GM21515 (cell line): ENCODE measurements around the gene JUP.

Experiments used
- ATAC-seq: cut with Tn5 transposase; IDR thresholded peaks from one replicate; pipeline ENCODE4 v1.9.1; 2021; ENCODE audit not compliant: unreplicated experiment

JUP gene

GRCh38 chr17:41760878-41761277, 25.6 kb downstream of the JUP start:
- ATAC-seq, result no peak

DNA sequence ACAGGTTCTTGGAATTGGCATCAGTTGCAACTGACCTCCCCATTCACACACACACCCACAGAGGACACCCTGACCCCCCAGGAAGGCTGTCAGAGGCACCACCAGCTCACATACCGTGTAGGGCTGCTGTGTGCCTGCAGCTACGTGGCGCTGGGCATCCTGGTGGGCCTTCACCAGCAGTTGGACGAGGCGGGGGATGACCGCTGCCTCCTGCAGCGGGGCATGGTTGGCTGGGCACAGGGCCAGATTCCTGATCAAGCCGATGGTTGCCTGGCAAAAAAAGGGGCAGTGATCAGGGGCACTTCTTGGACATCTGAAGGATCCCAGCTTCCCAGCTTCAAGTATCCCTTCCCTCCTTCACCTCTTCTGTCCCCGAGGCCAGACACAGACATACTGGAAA, 27.9 kb downstream of the JUP start:
- ATAC-seq, result no peak

DNA sequence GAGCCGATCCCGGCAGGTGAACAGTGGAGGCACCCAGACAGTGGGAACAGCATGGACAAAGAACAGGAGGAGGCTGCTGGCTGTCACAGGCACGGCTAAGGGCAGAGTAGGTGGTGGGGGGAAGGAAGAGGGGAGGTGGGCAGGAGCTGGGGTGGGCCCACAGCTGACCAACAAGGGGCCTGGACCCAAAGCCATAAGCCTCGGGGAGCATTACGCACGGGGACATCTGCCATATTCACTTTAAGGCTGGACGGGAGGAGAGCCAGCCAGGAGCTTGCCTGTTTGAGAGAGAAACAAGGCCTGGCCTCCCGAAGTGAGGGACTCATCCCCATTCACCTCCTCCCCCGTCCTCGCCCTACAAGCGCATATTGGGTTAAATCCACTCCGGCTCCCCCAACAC, 32.4 kb downstream of the JUP start:
- ATAC-seq, result no peak

DNA sequence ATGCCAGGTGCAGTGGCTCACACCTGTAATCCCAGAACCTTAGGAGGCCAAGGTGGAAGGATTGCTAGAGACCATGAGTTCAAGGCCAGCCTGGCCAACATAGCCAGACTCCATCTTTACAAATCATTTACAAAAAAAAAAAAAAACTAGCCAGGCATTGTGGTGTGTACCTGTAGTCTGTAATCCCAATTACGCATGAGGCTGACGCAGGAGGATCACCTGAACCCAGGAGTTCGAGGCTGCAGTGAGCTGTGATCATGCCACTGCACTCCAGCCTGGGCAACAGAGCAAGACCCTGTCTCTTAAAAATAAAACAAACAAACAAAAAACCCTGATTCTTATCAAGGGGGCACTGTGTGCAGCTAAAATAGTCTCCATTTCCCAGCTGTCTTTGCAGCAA, 35.2 kb downstream of the JUP start:
- no peak for ATAC-seq

- ATAC-seq, result no peak
Observed at GRCh38 chr17:41750862-41751261, 35.6 kb downstream of the JUP start.

DNA sequence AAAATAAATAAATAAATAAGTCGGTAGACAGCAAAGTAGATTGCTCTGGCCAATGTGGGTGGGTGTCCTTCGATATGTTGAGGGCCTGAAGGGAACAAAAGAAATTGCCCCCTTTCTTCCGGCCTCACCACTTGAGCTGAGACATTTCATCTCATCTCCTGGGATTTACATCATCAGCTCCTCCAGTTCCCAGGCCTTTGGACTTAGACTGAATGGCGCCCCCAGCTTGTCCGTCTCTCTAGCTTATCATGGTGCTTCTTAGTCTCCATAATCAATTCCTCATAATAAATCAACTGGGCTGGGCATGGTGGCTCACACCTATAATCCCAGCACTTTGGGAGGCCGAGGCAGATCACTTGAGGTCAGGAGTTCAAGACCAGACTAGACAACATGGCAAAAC, 38.2 kb downstream of the JUP start:
- no peak for ATAC-seq

DNA sequence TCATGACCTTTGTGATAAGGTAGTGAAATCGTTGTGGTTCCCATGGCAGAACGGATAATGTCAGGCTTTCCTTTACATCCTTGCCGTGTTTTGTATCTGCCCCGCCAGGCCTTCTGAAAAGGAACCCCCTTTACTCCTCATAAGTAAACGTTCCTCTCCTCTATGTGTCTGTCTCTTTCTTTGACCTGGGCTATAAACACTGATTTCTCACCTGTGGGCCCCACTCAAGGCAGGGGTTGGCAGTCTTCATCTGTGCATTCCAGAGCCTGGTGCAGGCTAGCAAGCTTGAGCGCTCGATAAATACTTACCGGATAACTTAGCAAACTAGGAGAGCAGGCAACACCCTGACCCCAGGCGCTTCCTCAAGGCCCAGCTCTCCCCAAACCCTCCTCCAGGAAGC, 44.8 kb downstream of the JUP start:
- no peak for ATAC-seq

- no peak for ATAC-seq
Observed at GRCh38 chr17:41740506-41740905, 46.0 kb downstream of the JUP start.

DNA sequence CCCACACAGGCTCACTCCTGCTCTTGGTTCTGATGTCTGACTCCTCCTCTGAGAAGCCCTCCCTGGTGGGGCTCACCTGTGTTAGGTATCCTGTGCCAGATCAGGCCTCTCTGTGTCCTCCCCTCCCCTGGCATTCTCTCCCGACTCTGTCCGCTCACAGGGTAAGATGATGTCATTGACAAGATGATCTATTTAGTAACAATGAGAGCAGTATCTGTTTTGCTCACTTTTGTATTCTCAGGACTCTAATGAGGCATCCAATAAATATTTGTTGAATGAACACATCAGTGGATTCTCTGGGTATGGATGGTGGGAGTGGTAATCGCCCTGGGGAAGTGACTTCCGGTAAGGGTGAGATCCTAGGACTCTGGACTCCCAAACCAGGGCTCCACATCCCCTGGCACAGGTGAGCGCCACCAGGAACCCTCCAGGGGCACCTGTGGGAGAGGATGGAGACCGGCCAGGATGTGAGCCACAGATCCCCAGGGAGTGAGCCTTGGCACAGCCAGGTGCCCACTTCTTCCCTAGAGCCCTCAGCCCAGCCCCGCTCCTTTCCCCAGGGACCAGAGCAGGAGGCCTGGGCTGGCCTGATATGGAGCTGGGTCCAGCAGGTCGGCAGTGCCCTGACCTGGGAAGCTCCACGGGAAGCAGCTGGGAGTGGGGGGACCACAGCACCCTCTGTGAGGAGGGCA, 46.7 kb downstream of the JUP start:
- no peak for ATAC-seq

- no peak for ATAC-seq
Observed at GRCh38 chr17:41738801-41739112, 47.8 kb downstream of the JUP start.

DNA sequence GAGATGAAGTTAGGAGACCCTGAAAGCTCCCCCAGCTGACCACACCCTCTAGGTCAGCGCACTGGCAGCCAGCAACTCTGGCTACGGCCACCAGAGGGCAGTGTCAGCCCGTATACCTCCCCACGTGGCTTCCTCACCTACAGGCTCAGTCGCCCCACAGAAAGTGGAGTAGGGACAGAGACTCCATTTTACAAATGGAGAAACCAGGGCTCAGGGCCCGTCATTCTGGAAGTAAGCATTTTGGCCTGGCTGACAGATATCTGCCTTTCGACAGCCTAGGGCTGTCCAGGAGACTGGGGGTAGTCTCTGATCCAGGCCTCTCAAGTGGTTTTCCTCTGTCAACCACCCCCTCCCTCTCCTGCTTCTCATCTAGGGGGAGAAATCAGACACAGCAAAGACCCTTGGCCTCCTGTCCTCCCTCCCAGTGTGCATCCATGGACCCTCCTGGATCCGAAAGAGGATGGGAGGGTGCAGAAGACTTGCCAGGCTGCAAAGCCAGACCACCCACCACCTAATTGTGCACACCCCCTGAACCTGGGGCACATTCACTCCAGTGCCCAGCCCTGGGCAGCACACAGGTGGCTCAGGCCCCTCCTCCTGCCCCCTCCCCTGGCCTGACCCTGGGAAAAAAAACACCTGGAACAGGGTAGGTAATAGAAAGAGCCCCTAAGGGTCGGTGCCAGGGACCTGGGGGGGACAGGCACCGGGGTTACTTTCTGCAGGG, 48.3 kb downstream of the JUP start:
- no peak for ATAC-seq

DNA sequence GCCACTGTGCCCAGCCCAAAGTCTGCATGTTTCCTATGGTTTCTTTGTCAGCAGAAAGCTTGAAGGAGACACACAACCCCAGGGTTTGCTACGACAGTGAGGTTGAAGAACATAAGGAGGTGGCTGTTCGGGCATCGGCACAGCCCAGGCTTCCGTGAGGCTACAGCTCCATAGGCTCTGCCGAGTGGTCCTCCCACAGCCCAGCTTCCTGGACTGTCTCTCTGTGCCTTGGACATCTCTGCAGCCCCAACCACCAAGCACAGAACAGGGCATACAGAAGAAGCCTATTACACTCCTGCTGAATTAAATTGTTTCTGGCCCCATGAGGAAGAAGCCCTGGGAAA, 48.9 kb downstream of the JUP start:
- ATAC-seq, result no peak

DNA sequence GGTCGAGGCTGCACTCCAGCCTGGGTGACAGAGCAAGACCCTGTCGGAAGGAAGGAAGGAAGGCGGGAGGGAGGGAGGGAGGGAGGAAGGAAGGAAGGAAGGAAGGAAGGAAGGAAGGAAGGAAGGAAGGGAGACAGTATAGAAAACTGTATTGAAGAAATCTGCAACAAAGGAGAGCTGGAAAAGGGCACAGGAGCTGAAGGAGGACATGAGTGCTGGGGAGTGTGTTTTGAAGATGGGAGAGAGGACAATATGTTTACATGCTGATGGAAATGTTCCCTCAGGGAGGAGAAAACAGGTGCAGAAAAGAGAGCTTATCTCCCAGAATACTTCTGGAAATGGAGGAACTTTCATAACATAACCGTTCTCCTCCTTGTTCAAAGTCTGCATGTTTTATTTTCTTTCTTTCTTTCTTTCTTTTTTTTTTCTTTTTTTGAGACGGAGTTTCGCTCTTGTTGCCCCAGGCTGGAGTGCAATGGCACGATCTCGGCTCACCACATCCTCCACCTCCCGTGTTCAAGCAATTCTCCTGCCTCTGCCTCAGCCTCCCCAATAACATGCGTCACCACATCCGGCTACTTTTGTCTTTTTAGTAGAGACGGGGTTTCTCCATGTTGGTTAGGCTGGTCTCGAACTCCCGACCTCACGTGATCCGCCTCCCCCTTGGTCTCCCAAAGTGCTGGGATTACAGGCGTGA, 49.4 kb downstream of the JUP start:
- no peak for ATAC-seq

DNA sequence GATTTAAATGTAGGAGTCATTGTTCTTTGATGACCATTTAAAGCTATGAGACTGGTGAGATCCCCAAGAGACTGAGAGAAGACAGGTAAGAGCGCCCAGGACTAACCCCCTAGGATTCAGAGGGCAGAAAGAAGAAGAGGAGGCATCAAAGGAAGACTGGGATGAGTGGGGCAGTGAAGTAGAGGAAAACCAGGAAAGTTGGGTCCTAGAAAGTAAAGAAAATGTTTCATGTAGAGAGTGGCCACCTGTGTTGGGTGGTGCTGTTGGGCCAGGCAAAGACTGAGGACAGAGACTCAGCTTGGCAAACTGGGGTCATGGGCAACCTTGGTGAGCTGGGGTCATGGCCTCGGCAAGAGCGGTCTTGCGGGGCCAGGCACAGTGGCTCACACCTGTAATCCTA, 50.8 kb downstream of the JUP start:
- no peak for ATAC-seq

DNA sequence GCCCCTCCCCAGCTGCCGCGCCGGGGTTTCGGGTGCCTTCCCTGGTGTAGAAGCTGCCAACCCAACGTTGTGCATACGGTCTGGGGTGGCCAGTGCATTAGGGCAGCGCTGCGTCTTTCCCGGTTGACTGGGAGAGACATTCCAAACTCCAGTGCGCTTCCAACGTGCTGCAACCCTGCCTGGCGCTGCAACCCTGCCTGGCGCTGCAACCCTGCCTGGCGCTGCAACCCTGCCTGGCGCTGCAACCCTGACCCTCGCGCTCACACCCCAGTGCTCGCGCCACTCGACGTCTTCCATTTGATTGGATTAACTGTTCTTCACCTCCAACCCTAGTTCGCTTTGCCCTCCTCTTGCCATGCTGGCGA, 51.6 kb downstream of the JUP start:
- ATAC-seq, result no peak

GRCh38 chr17:41734139-41734948, 52.2 kb downstream of the JUP start, which contains the start of gene HAP1:
Gene HAP1 (minus strand): TSS chr17:41734643. CDS start chr17:41734634, 9 bp downstream.
- ATAC-seq, result no peak

- no peak for ATAC-seq
Observed at GRCh38 chr17:41733348-41734138, 53.0 kb downstream of the JUP start.

DNA sequence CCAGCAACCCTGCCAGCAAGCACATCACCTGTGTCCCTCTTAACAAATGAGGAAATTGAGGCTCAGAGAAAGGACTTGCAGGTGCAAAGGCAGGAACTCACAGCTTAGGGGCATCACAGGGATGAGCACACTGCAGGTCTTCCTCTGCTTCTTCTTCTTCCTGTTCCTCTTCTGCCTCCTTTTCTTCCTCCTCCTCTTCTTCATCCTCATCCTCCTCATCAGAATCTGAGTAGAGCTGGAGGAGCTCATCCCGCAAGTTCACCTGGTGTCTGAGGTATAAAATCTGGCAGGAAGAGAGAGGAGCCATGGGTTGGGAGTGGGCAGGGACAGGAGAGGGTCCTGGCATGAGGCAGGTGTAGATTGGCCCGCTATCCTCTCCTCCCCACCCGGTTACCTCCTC, 54.7 kb downstream of the JUP start:
- ATAC-seq, result no peak

DNA sequence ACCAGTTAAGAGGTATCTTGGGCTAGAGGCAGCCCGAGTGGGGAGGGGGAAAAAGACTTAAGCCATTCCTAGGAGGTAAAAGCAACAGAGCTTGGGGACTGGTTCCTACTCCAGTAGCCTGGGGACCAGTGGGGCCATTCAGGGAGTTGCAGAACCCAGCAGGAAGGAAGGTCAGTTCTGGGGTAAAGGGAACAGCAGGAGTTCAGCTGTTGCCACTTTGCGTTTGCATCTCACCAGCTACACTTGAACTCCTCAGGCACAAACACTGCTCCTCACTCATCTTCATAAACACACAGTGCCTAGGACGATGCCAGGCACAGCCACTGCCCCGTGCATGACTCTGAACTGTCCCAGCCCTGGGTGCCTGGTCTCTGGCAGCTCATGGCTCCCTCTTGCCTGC, 56.0 kb downstream of the JUP start:
- no peak for ATAC-seq

DNA sequence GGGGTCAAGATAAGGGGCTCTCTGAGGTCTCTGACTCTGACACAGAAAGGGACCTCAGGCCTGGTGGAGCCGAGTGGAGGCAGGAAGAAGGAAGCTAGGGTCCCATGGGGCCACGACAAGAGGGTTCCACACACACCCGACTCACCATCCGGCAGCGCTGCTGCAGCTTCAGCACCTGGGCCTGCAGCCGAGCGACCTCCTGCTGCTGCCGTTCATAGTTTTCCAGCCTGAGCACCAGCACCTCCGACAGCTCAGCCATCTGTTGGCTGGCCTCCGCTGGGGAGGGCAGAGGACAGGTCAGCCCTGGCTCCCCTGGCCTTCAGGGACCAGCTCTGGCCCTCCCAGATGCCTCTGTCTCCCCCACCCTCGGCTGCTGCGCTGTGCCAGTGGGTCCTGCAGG, 58.5 kb downstream of the JUP start:
- ATAC-seq, result no peak

DNA sequence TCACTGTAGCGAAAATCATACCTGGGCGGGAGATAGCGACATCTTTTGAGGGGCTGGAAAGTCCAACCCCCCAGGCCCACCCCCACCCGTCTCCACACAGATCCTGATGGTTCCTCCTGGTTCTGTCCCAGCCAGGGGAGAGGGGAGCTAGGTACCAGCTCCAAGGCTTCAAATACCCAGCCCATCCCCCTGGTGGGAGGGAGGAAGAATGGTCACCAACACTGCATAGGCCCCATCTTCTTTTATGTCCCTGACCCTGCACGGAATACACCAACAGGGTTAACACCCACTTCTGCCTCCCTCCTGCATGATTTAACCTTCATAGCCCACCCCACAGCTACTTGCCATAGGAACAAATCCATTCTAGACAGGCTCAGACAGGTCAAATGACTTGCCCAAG, 61.4 kb downstream of the JUP start:
- no peak for ATAC-seq
